Left renal cortex interstitium (tissue), 4 donors: Measurements from ENCODE around the gene STAC. TPM values are rescaled to one million over a fixed set of nuclear protein-coding genes. Genes with fewer than 3 reads are reported as not detected.
"Not testable (repeated sequence)": the region's sequence is repeated elsewhere in the genome, so short reads cannot be mapped to it uniquely, and the experiment has no call there.

Experiments used
- DNase-seq, 4 donors: peaks; one replicate each; pipeline ENCODE4 v3.0.0-alpha.2; 2013; ENCODE audit warnings: low read depth in 4 of 4, low spot score in 2 of 4, missing footprints in 1 of 4
- polyA plus RNA-seq, 4 donors: library from polyadenylated mRNA; unstranded; fragments of 120-200 nt; gene quantifications; one replicate each; pipeline ENCODE4 v1.2.1, GENCODE V29; 2013; ENCODE audit not compliant: insufficient read length in 4 of 4

STAC gene
- polyA plus RNA-seq, 4 donors: 5.3 to 11.5 (median 8.8) TPM

GRCh38 chr3:36409862-36410261 is 29.6 kb downstream of the STAC start:
- no peak for DNase-seq

- no peak for DNase-seq
These were observed 31.3 kb downstream of the STAC start for GRCh38 chr3:36411587-36411986.

- DNase-seq: no peak
These were observed 36.3 kb downstream of the STAC start for GRCh38 chr3:36416599-36416998.

- no peak for DNase-seq
These were observed 36.9 kb downstream of the STAC start for GRCh38 chr3:36417237-36417636.

GRCh38 chr3:36418296-36418695 is 38.0 kb downstream of the STAC start:
- DNase-seq: no peak

GRCh38 chr3:36428445-36428844 is 48.1 kb downstream of the STAC start:
- no peak for DNase-seq

- DNase-seq: no peak
These were observed 49.7 kb downstream of the STAC start for GRCh38 chr3:36429986-36430485.

GRCh38 chr3:36433511-36433910 is 53.2 kb downstream of the STAC start:
- DNase-seq: no peak

- DNase-seq: no peak
These were observed 54.6 kb downstream of the STAC start for GRCh38 chr3:36434687-36435426.

GRCh38 chr3:36443028-36443686 is 62.9 kb downstream of the STAC start:
- no peak for DNase-seq

- no peak for DNase-seq
These were observed 64.6 kb downstream of the STAC start for GRCh38 chr3:36444909-36445308.

- no peak for DNase-seq
These were observed 66.0 kb downstream of the STAC start for GRCh38 chr3:36446276-36446675.

- DNase-seq: no peak
These were observed 66.8 kb downstream of the STAC start for GRCh38 chr3:36447061-36447460.

GRCh38 chr3:36451816-36452215 is 71.5 kb downstream of the STAC start:
- DNase-seq: no peak

- not testable (repeated sequence) for DNase-seq
These were observed 72.9 kb downstream of the STAC start for GRCh38 chr3:36453213-36453612.

- DNase-seq: not testable (repeated sequence)
These were observed 73.6 kb downstream of the STAC start for GRCh38 chr3:36453896-36454295.

GRCh38 chr3:36455406-36455805 is 75.1 kb downstream of the STAC start:
- no peak for DNase-seq

- DNase-seq: no peak
These were observed 76.5 kb downstream of the STAC start for GRCh38 chr3:36456784-36457183.

- no peak for DNase-seq
These were observed 77.4 kb downstream of the STAC start for GRCh38 chr3:36457667-36458066.

GRCh38 chr3:36459177-36459576 is 78.9 kb downstream of the STAC start:
- no peak for DNase-seq

GRCh38 chr3:36461597-36461996 is 81.3 kb downstream of the STAC start:
- DNase-seq: no peak

GRCh38 chr3:36472045-36472444 is 91.7 kb downstream of the STAC start:
- not testable (repeated sequence) for DNase-seq
